HUES64 (cell line): ENCODE results near the gene DLG1.

Experiments
- H3K27ac ChIP-seq: 2 replicates; pipeline ENCODE4 v1.7.0; 2013; ENCODE audit warnings: low read depth, low read length, inconsistent platforms
- H3K27me3 ChIP-seq: 2 replicates; pipeline ENCODE4 v1.6.1; 2013; ENCODE audit warnings: mild to moderate bottlenecking, low read length; ENCODE audit not compliant: insufficient read depth
- H3K36me3 ChIP-seq: 2 replicates; pipeline ENCODE4 v1.6.1; 2013; ENCODE audit warnings: mild to moderate bottlenecking, low read length; ENCODE audit not compliant: insufficient read depth
- H3K4me1 ChIP-seq: 2 replicates; pipeline ENCODE4 v1.6.1; 2013; ENCODE audit warnings: mild to moderate bottlenecking, low read length, moderate library complexity; ENCODE audit not compliant: insufficient read depth
- H3K4me3 ChIP-seq: 2 replicates; pipeline ENCODE4 v1.5.1; 2013; ENCODE audit warnings: mild to moderate bottlenecking, low read length, moderate library complexity
- H3K9ac ChIP-seq: 2 replicates; pipeline ENCODE4 v1.6.1; 2013; ENCODE audit warnings: mild to moderate bottlenecking, low read depth, low read length
- H3K9me3 ChIP-seq: 2 replicates; pipeline ENCODE4 v1.6.1; 2013; ENCODE audit warnings: low read depth, low read length; ENCODE audit not compliant: insufficient read depth
- WGBS: fragments of 150-250, 120-280 bp; methylation state at CpG from one replicate; pipeline ENCODE4 v1.1.7; 2013; ENCODE audit warnings: missing lambda C conversion rate; 5-methylcytosine and 5-hydroxymethylcytosine counted together

The DLG1 gene

DNA sequence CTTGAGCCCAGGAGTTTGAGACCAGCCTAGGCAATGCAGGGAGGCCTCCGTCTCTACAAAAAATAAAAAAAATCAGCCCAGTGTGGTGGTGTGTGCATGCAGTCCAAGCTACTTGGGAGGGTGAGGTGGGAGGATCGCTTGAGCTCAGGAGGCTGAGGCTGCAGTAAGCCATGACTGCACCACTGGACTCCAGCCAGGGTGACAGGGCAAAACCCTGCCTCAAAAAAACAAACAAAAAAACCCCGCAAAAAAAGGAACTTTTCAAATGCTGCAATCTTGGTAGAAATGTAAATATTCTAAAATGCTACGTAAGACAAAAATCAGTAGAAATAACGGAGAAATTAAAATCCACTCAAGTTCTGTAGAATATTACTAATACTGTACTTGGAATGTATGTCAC is 160.7 kb downstream of the DLG1 start:
- 98% methylated on average over 5 of the region's 5 CpGs for WGBS

DNA sequence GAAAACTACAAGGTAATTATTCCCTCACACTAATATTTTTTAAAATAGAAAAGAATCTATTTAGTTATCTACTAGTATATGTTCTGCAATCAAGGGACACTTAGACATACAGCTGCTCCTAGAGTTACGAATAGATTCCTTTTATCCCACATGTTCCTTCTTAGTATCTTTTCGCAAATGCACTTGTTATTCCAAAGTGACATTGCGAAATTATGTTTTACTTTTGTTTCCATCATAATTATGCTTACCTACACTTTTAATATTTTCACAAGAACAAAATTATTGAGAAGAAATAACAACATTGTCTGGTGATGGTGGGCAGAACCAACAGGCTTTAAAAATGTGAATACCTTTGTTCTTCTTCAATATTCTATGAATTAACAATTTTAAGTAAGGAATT is 161.7 kb downstream of the DLG1 start:
- no peak overlapping the region for H3K4me3 ChIP-seq
- no peak overlapping the region for H3K27ac ChIP-seq
- H3K27me3 ChIP-seq = no peaks in the 10 kb centered on the region
- no peaks in the 10 kb centered on the region for H3K9me3 ChIP-seq
- no peak overlapping the region for H3K9ac ChIP-seq
- 97% methylated on average over 3 of the region's 3 CpGs for WGBS
- peaks cover 91% of the 10 kb centered on the region for H3K36me3 ChIP-seq
- no peaks in the 10 kb centered on the region for H3K4me1 ChIP-seq

More for the DNA sequence above, 160.7 kb downstream of the DLG1 start:
- Histone ChIP-seq H3K4me3 (no peak overlapping the region), H3K27me3 (no peaks in the 10 kb centered on the region), H3K36me3 (peaks cover 89% of the 10 kb centered on the region), H3K9me3 (no peaks in the 10 kb centered on the region), H3K9ac (no peak overlapping the region), H3K4me1 (no peaks in the 10 kb centered on the region), H3K27ac (no peak overlapping the region)

- Histone ChIP-seq H3K27ac (no peak overlapping the region), H3K4me1 (no peaks in the 10 kb centered on the region), H3K27me3 (no peaks in the 10 kb centered on the region), H3K9ac (no peak overlapping the region), H3K36me3 (peaks cover 87% of the 10 kb centered on the region), H3K4me3 (no peak overlapping the region), H3K9me3 (no peaks in the 10 kb centered on the region)
- WGBS = 98% methylated on average over 5 of the region's 5 CpGs
Measured at GRCh38 chr3:197135212-197135611, 163.2 kb downstream of the DLG1 start.

DNA sequence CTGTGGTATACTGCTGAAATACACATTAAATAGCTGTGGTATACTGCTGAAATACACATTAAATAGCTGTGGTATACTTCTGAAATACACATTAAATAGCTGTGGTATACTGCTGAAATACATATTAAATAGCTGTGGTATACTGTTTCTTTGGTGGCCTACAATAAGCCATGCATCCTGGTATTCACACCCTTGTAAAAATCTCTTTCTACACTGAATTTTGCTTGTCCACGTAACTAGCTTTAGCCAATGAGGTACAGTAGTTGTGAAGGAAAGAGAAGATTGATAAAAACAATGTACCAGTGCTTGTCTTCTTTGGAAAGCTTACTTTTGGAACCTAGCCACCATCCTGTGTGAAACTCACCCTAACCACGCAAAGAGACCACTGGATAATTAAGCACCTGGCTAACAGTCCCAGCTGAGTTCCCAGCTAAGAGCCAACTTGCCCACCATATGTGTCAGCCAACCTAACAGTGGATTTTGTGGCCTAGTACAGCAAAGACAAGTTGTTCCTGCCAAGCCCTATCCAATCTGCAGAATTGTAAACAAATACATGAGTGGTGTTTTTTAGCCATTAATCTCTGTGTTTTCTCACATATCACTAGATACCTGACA is 165.4 kb downstream of the DLG1 start:
- H3K4me3 ChIP-seq = no peak overlapping the region
- no peaks in the 10 kb centered on the region for H3K9me3 ChIP-seq
- H3K9ac ChIP-seq = no peak overlapping the region
- H3K27me3 ChIP-seq = no peaks in the 10 kb centered on the region
- H3K36me3 ChIP-seq = peaks cover 88% of the 10 kb centered on the region
- no peak overlapping the region for H3K27ac ChIP-seq
- 92% methylated on average over 2 of the region's 2 CpGs for WGBS
- no peaks in the 10 kb centered on the region for H3K4me1 ChIP-seq

GRCh38 chr3:197125636-197126035 is 172.8 kb downstream of the DLG1 start:
- Histone ChIP-seq H3K4me3 (no peak overlapping the region), H3K4me1 (no peaks in the 10 kb centered on the region), H3K27me3 (no peaks in the 10 kb centered on the region), H3K9me3 (no peaks in the 10 kb centered on the region), H3K36me3 (peaks cover 29% of the 10 kb centered on the region), H3K27ac (no peak overlapping the region), H3K9ac (no peak overlapping the region)
- WGBS = 93% methylated on average over 2 of the region's 2 CpGs

DNA sequence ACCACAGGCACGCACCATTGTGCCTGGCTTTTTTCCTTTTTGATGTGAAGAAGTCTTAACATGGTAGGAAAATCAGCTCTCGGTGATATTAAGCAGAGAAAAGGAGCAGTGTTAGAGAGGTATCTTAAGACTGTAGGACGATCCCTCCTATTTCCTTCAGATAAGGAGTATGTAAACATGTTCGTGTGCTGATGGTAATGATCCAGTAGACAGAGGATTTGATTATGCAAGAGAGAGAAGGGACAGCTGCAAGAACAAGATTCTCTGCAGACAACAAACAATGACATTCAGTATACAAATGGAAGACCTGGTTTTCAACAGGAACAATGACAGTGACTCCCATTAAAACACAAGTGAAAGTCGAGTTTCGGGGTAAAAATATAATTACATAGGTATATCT is 173.7 kb downstream of the DLG1 start:
- Histone ChIP-seq H3K9ac (no peak overlapping the region), H3K9me3 (no peaks in the 10 kb centered on the region), H3K4me1 (no peaks in the 10 kb centered on the region), H3K4me3 (no peak overlapping the region), H3K36me3 (peaks cover 21% of the 10 kb centered on the region), H3K27ac (no peak overlapping the region), H3K27me3 (no peaks in the 10 kb centered on the region)
- WGBS = 94% methylated on average over 6 of the region's 6 CpGs

GRCh38 chr3:197122394-197122793 is 176.0 kb downstream of the DLG1 start:
- Histone ChIP-seq H3K27me3 (no peaks in the 10 kb centered on the region), H3K27ac (no peak overlapping the region), H3K9ac (no peak overlapping the region), H3K4me1 (peaks cover 2% of the 10 kb centered on the region; the same call in 1 of the 2 replicates), H3K9me3 (no peaks in the 10 kb centered on the region), H3K4me3 (no peak overlapping the region), H3K36me3 (peaks cover 13% of the 10 kb centered on the region)
- WGBS = no CpG with 5 or more reads among the region's 2 CpGs

GRCh38 chr3:197117114-197117513 is 181.3 kb downstream of the DLG1 start:
- 92% methylated on average over 2 of the region's 2 CpGs for whole genome bisulfite sequencing
- Histone ChIP-seq H3K9me3 (no peaks in the 10 kb centered on the region), H3K27ac (no peak overlapping the region), H3K27me3 (no peaks in the 10 kb centered on the region), H3K9ac (no peak overlapping the region), H3K36me3 (peaks cover 42% of the 10 kb centered on the region), H3K4me3 (no peak overlapping the region), H3K4me1 (peaks cover 7% of the 10 kb centered on the region; the same call in 1 of the 2 replicates)

GRCh38 chr3:197114007-197114406 is 184.4 kb downstream of the DLG1 start:
- Histone ChIP-seq H3K9me3 (no peaks in the 10 kb centered on the region), H3K27me3 (no peaks in the 10 kb centered on the region), H3K36me3 (peaks cover 65% of the 10 kb centered on the region), H3K9ac (no peak overlapping the region), H3K4me3 (no peak overlapping the region), H3K4me1 (peaks cover 7% of the 10 kb centered on the region; the same call in 1 of the 2 replicates), H3K27ac (no peak overlapping the region)
- 98% methylated on average over 3 of the region's 3 CpGs for WGBS

DNA sequence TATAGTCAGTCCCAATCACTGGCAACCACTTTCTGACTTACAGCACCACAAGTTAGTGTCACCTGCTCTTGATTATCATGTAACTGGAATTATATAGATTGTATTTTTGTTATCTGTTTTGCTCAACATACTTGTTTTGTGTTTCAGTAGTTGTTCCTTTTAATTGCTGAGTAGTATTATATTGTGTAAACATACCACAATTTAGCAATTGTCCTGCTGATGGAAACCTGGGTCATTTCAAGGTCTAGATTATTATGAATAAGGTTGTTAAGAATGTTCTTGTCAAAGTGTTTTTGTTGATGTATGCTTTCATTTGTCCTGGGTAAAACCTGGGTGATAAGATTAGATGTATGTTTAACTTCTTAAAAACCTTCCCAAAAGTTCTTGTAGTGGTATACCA is 186.7 kb downstream of the DLG1 start:
- Histone ChIP-seq H3K9ac (no peak overlapping the region), H3K27ac (no peak overlapping the region), H3K36me3 (peaks cover 73% of the 10 kb centered on the region), H3K4me3 (no peak overlapping the region), H3K9me3 (no peaks in the 10 kb centered on the region), H3K27me3 (no peaks in the 10 kb centered on the region), H3K4me1 (no peaks in the 10 kb centered on the region)

DNA sequence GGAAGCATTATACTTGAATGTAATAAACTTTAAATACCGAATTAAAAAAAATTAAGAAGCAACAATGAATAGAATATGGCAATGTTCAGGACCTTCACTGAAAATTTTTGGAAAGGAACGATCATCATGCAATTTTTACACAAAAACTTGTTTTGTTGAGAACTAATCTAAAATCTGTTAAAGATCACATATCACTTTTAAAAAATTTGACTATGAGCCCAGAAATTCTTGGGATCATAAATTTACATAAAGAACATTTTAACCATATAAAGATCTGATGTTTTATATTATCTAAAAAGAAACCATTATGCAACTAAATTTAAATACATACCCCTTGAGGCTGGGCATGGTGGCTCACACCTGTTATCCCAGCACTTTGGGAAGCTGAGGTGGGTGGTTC is 192.6 kb downstream of the DLG1 start:
- no peaks in the 10 kb centered on the region for H3K9me3 ChIP-seq
- H3K27me3 ChIP-seq = no peaks in the 10 kb centered on the region
- H3K4me3 ChIP-seq = no peak overlapping the region
- 97% methylated on average over 2 of the region's 2 CpGs for WGBS
- no peak overlapping the region for H3K27ac ChIP-seq
- H3K9ac ChIP-seq = no peak overlapping the region
- H3K4me1 ChIP-seq = no peaks in the 10 kb centered on the region
- peaks cover 55% of the 10 kb centered on the region for H3K36me3 ChIP-seq

GRCh38 chr3:197104738-197105137 is 193.7 kb downstream of the DLG1 start:
- peaks cover 46% of the 10 kb centered on the region for H3K36me3 ChIP-seq
- H3K9me3 ChIP-seq = no peaks in the 10 kb centered on the region
- H3K27ac ChIP-seq = no peak overlapping the region
- no peaks in the 10 kb centered on the region for H3K27me3 ChIP-seq
- H3K4me3 ChIP-seq = no peak overlapping the region
- H3K9ac ChIP-seq = no peak overlapping the region
- no peaks in the 10 kb centered on the region for H3K4me1 ChIP-seq
- 89% methylated on average over 1 of the region's 1 CpG for WGBS
